HL-60/S4 treated with retinoic acid at 250 ng/mL for 4 days and 3 days (cell line): ENCODE measurements around the gene CXCR3.

ENCODE experiments used
- in situ Hi-C: fragments of 300-500 bp; cut with MboI; formaldehyde crosslinking; loops from 2 replicates; pipeline ENCODE4 v1.7.0; 2022; ENCODE audit warnings: low sequenced_read_pairs

The CXCR3 gene

DNA sequence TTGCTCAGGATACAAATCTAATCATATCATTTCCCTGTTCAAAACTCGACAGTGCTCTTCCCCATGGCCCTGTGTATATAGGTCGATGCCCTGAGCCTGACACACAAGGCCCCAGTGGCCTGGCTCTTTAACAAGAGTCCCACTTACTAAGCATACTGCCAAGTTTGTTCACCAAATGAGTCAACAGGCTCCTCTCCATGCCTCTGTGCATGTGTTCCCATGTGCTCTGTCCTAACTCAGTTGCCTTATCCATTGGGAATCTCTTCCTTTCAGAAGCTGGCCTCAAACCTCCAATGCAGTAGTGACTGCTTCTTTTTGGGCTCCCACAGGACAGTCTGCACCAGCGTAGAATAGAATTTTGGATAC lies 18.9 kb upstream of the CXCR3 start:
- in situ Hi-C loops, result no loop called here

DNA sequence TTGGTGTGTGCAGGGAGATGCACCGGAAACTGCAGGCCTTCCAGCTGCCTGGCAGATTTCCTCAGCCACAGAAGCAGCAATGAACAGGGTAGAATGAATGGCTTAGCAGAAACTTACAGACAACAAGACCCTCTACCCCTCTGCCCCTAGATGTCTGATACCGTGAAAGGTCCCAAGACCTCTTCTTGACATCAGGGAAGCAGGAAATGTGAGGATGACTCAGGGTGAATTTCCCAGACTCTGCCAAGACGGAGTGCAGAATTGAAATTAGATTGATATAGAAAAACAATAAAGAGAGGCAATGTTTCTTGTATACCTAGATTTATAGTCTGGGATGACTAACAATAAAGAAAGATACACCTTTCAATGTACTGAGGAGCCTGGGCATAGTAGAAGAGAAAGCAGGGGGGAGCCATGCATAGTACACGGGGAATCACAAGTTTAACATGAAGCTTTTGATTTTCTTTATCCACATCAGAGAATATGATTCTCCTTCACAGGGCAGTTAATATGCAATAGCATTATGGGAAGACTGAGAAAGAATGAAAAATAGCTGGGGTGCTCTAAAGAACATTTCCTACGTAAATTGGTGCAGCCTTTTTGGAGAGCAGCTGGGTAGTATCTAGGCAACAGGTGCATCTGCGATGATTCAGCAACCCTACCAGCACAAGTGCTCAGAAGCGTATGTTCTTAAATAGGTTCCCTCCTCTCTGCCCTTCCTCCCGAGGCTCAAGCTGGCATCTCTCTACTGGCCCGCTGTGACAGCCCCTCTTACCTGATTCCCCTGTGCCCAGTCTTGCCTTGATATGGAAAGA lies 18.3 kb upstream of the CXCR3 start:
- in situ Hi-C loops, result no loop called here

DNA sequence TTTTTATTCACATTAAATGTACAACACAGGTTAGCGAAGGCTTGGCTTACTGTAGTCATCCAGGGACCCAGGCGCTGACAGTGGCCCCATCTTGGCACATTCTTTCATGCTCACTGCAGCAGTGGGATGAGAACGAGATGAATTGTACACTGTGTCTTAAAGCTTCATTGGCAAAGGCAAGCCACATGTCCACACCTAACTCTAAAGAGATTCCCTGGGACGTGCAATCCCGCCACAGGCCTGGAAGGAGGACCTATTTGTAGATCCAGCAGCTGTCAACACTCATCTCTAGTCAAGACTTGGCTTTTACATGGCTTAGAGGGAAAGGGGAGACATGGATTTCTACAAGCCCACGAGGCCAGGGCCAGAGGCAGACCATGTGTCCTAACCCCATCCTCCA lies 16.1 kb upstream of the CXCR3 start:
- in situ Hi-C loops, result no loop called here

DNA sequence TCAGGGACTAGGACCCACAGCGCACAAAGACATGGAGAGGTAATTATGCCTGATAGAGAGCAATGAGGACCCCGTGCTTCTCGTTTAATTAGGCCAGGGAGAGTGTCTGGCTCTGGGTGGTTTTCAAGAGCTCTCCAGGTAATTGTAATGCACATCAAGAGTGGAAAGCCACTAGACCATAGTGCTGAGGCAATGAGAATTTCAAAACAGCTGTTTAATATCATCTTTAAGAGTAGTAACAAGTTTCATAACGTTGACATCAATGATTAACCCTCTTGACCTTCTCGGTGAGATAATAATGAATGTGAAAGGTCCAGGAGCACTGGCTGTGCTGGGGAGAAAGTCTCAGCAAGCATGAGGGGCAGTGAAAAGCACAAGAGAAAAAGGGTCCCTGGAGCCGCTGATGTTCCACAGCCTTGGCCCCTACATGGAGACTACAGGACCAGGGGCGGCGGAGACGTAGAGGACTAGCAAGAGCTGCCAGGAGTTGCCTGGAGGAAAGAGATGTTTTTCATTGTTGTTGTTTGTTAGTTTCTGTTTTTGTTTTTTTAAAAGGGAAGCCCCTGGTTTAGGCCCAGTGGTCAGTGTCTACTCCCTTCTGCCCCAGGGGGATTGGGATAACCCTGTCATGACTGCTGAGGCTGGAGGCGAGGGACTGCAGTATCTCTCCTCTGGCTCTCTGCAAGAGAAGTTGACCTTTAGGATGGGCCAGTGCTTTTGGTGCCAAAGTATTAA lies 14.8 kb upstream of the CXCR3 start:
- in situ Hi-C loops, result no loop called here

DNA sequence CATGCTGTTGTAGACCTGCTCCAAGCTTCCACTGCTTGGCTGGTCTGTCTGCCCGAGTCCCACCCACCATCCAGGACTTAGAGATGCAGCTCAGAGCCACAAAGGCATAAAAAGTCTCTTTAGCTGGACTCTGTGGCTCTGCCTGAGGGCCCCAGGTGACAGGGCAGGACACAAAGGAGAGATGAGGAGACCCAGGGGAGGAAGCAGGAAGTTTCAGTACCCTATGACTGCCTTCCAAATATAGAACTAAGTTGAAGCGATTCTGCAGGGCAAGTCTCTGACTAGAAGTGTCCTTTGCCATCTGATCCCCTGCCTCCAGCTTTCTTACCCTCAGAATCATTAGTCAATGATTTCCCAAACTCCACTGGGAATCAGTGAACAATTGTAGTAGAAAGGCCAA lies 11.2 kb upstream of the CXCR3 start:
- in situ Hi-C loops, result no loop called here

DNA sequence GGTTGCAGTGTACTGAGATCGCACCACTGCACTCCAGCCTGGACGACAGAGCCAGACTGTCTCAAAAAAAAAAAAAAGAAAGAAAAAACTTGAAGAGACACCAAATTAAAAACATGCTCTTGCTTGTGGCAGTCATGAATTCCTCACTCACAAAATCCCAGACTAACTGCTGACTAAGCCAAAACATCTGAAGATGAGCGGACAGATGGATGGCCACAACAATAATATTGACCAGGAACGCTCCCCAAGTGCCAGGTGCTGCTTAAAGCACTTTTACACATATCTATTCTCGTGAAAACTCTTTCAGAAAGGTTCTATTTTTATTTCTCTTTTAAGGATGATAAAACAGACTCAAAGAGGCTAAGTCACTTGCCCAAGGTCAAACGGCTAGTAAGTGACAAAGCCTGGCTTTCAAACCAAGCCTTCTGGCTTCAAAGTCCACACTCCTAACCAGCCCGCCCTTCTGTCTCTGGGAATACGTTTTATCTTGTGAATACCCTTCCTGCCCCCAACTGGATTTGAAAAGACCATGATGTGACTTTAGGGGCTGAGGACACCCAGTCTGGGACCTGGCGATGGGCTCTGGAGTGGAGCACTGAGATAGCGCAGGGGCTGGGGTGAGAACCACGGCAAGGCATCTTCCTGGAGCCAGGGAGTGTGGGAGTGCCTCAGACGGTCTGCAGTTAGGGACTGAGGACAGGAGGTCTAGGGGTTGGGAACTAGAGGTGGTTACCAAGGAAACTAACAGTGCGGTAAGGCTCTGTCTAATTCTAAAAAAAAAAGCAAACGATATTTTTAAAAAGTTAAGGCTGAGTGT lies 9.5 kb upstream of the CXCR3 start:
- in situ Hi-C loops, result no loop called here

DNA sequence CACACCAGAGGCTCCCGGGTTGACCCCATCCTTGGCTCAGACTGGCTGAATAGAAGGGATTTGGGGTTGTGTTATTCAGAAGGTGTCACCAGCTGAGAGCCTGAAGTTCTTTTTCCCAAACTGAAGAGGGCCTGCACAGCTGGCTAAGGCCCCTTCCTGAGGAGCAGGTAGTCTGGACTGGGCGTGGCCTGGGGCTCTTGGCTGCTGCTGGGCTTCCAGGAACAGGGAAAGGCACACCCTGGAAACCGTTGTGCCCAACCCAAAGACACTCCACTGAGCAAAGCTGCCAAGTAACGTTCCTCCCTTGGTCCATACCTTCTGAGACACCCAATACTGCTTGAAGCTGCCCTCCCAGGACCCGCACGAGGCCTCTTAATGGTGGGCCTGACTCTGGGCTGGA lies 8.3 kb upstream of the CXCR3 start:
- in situ Hi-C loops, result no loop called here

DNA sequence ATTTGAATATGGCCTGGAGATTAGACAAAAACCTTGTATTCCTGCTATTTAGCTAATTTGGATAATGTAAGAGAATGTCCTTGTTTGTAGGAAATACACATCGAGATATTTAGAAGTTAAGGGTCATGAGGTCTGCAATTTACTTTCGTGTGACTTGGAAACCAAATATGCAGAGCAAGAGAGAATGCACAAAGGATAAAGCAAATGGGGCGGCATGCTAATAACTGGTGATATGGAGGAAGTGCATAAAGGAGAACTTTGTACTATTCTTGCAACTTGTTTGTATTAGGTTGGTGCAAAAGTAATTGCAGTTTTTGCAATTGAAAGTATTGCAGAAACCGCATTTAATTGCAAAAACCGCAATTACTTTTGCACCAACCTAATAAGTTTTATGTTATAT lies 7.2 kb upstream of the CXCR3 start:
- in situ Hi-C loops, result no loop called here

DNA sequence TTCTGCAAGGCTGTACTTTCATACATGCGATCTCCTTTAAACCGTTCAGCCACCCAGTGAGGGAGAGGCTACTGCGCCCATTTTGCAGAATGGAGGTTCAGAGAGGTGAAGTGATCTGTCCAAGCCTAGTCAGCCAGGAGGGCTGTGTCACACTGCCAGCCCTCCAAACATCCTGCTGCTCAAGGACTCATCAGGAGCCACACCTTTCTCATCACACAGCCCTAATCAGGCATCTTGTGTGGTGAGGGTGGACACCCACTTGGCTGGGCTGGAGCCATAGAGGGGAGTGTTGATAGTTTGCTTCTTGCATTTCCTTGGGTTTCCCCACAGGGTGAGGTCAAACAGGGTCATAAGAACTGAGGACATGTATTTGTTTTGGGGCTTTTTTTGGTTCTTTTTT lies 5.4 kb upstream of the CXCR3 start:
- in situ Hi-C loops, result no loop called here

DNA sequence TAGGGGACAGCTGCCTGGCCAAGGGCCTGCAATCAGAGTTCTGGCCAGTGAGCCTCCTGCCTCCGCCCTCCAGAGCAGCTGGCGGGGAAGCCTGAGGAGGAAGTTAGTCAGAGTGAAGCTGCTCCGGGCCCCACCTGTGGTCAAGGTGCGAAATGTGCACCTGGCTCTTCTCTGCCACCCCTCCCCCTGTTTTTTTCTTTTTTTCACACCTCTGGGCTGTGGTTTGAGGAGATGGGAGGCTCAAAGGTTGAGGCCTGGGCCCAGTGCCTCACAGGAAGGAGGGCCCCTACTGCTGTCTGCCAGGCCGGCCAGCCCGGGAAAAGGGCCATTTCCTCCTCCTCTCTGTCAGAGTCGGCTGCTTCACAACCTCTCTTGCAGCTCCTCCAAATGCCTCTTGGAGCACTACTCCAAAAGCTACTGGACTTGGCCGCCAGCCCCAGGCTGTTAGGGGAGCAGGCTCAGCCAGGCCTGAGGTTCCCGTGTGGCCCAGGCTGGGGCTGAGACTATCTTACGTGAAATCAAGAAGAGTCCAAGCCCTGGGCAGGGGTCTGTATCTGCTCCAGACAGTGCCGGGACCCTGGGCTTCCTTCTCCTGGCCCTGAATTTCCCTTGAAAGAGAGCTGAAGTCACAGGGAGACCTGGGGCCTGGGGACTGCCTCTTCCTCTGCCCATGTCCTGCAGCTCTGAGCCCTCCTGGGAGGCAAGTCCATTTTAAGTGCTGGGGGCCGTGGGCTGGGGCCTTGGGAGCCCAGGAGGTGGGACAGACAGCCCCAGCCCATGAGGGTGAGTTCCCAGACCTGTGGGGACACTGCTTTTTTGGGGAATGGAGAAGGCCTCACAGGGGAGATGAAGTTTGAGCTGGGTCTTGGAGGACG lies 4.5 kb upstream of the CXCR3 start:
- in situ Hi-C loops, result no loop called here

DNA sequence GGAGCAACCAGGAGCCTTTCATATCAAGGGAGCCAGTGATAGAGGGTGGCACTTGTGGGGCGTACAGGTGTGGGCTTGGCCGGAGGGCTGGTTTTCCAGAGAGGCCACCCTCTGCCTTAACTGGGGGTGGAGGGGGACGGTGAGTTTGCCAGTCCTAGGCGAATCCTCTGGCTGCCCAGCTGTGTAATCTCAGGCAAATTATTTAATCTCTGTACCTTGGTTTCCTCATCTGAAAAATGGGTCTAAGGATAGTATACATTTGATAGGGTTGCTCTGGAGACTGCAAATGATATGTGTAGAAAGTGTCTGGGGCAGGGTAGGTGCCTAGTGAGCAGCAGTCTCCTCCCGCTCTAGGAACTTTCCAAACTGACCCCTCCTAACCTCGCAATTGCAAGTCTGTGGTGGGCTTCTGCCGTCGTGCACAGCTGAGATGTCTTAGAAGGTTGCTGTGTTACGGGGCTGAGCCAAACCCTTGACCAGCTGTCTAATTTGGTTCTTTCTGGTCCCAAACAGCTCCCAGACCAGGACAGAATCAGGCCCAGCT lies 3.8 kb upstream of the CXCR3 start:
- in situ Hi-C loops, result no loop called here

DNA sequence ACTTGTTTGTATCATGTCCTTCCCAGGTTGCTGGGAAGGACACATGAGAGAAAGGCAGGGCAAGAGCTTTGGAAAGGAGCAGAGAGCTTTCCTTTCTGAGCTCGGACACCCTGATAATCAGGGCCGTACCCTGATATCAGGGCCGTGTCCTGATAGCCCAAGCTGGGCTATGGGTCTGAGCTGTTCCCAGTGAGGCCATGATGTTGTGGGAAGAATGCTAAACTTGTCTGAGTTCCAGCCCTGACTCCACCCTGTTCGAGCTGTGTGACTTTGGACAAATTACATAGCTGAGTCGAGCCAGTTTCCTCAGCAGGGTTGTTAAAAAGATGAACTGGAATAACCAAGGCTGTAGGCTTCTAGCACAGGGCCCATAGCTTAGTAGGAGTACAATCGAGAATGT lies 3.3 kb upstream of the CXCR3 start:
- in situ Hi-C loops, result no loop called here

DNA sequence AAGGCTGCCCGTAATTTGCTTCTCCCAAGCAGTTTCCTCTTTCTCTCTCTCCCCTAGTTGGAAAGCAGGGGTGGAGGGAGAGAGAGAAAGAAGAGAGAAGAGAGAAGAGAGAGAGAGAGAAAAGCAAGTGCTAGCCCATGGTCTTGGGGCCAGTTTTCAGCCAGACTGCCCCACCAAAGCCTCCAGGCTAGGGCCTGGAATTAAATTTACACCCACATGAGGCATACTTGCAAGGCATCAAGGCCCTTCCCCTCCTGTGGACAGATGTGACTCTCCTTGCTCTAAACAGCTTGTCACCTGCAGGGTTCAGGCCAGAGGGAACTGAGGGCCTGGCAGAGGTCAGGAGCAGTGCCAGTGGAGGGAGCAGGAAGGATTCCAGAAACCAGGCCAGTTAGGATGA lies 1.7 kb upstream of the CXCR3 start:
- in situ Hi-C loops, result no loop called here

DNA sequence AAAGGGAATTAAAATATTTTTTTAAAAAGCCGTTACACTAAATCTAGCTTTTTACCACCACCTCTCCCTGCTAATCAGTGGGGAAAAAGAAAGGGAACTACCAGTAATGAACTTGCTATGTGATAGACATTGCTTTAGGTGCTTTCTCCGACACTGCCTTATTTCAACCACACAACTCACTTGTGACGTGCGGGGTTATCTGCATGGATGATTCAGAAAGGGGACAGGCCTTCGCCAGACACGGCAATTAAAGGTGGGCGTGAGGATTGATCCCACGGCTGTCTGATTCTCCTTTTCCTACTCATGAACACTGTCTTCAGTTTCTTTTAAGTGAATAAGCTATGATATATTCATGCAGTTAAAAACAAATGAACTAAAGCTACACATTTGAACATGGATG lies 882 bp upstream of the CXCR3 start:
- in situ Hi-C loops, result no loop called here

DNA sequence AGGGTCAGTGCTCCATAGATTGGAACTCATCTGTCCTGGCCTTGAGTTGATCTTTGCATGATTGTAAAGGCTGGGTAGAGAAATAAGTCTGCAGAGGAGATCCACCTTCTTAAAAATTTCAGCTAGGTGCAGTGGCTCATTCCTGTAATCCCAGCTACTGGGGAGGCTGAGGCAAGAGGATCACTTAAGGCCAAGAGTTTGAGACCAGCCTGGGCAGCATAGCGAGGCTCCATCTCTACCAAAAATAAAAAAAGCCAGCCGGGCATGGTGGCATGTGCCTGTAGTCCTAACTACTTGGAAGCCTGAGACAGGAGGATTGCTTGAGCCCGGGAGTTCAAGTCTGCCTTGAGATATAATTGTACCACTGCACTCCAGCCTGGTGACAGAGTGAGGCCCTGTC lies 476 bp upstream of the CXCR3 start:
- in situ Hi-C loops, result no loop called here

DNA sequence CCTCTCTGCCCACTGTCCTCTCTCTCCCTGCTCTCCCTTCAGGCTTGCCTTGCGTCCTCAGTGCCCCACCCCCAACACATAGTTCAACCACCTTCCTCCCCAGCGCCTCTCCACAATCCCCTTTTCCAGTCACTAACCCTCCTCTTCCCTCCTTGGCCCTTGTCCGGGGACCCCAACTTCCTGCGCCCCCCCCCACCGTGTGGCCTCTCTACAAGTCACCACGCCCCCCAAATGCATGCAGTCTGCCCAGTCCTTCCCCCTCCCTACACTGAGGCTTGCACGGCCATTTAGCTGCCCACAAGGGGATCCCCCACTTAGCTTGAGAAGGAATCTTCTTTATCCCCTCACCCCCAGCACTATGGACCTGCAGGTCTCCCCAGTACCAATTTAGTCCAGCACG lies 569 bp downstream of the CXCR3 start:
- in situ Hi-C loops, result no loop called here

DNA sequence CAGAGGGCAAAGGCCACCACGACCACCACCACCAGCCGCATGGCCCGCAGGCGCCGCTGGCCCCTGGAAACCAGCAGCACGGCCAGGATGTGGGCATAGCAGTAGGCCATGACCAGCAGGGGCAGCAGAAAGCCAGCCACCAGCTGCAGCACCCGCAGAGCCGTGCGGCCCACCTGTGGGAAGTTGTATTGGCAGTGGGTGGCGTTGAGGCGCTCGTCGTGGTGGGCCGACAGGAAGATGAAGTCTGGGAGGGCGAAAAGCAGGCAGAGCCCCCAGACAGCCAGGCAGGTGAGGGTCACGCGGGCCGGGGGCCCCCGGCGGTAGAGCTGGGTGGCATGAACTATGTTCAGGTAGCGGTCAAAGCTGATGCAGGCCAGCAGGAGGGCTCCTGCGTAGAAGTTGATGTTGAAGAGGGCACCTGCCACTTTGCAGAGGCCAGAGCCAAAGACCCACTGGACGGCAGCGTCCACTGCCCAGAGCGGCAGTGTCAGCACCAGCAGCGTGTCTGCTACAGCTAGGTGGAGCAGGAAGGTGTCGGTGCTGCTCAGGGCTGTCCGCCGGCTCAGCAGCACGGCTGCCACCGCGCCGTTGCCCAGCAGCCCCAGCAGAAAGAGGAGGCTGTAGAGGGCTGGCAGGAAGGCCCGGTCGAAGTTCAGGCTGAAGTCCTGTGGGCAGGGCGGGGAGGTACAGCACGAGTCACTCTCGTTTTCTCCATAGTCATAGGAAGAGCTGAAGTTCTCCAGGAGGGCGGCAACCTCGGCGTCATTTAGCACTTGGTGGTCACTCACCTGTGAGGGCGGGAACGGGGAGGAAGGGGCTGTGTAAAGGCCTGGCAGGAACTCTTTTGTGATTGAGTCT lies 1.4 kb downstream of the CXCR3 start:
- in situ Hi-C loops, result no loop called here

DNA sequence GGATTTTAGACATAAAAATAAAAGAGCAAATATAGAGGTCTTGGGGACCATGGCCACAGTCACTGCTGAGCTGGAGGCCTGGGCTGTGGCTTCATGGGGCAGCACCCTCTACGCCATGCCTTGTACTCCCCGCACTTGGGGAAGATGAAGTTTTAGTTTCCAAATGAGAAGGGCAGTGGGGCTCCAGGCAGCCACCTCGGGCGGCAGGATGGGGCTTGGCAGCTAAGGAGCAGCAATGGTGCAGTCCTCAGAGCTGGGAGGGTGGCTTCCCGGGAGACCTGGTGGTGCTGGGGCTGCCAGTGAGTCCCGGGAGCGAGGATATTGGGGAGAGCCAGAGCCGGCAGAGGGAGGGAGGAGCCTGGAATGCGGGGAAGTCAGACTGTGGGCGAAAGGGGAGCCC lies 2.4 kb downstream of the CXCR3 start:
- in situ Hi-C loops, result no loop called here

DNA sequence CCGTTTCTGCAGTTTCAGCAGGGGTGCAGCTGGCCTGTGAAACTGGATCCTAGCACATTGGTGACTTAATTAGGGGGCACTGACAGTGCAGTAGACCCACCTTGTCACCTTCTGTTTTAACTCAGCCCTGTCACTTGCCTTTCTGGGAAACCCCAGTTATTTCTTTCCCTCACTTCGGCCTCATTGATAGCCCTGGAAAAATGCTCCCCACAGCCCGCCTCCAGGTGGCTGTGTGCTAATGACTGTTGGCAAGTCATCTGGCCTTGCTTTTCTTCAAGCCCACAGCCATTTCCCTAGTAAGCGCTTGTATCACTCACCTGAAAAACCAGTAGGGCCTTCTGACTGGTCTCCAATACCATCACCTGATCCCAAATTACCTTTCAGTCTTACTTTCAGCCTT lies 3.3 kb downstream of the CXCR3 start:
- in situ Hi-C loops, result no loop called here

DNA sequence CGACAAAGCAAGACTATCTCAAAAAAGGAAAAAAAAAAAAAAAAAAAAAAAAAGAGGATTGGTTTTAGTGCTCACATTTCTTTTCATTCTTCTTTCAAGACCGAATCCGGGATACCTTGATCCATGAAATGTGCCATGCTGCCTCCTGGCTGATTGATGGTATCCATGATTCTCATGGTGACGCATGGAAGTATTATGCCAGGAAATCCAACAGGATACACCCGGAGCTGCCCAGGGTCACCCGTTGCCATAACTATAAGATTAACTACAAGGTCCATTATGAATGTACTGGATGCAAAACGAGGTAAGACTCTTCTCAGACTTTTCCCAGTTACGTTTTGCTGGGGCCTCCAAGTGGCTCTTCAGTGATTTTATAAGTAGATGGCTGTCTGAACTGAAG lies 6.1 kb downstream of the CXCR3 start:
- in situ Hi-C loops, result no loop called here
